Stimulated activated CD8-positive, alpha-beta memory T cell treated with anti-CD3 and anti-CD28 coated beads, Interleukin-2, amount 100 ng/mL, for 1 hour (primary cell): ENCODE results near the gene PCDHB9.
"Not testable (repeated sequence)": the region's sequence is repeated elsewhere in the genome, so short reads cannot be mapped to it uniquely, and the experiment has no call there.

Experiments used
- DNase-seq, 2 donors: peaks; one replicate each; pipeline ENCODE4 v3.0.0-alpha.2; 2020; ENCODE audit warnings: low read depth in 2 of 2

PCDHB9 gene

GRCh38 chr5:141188682-141189081, 1.7 kb downstream of the PCDHB9 start:
- DNase-seq, result not testable (repeated sequence)

GRCh38 chr5:141189131-141189530, 2.2 kb downstream of the PCDHB9 start:
- DNase-seq, result not testable (repeated sequence)

- no peak for DNase-seq
Observed at GRCh38 chr5:141192110-141192725, 5.3 kb downstream of the PCDHB9 start, which contains the start of gene PCDHB10. Gene PCDHB10, plus strand, starts transcription at chr5:141192353. Its CDS starts 200 bp downstream, at chr5:141192553.

GRCh38 chr5:141194332-141194731, 7.4 kb downstream of the PCDHB9 start:
- DNase-seq, result not testable (repeated sequence)

- no peak for DNase-seq
Observed at GRCh38 chr5:141196363-141196762, 9.4 kb downstream of the PCDHB9 start.

- no peak for DNase-seq
Observed at GRCh38 chr5:141199359-141200235, 12.6 kb downstream of the PCDHB9 start, which contains the start of gene PCDHB11. Gene PCDHB11, plus strand, starts transcription at chr5:141199627. Its CDS starts 148 bp downstream, at chr5:141199775.

GRCh38 chr5:141201126-141201525, 14.2 kb downstream of the PCDHB9 start:
- not testable (repeated sequence) for DNase-seq

GRCh38 chr5:141201646-141202045, 14.7 kb downstream of the PCDHB9 start:
- not testable (repeated sequence) for DNase-seq

- no peak for DNase-seq
Observed at GRCh38 chr5:141208478-141208877, 21.5 kb downstream of the PCDHB9 start, which contains the start of gene PCDHB12. Gene PCDHB12, plus strand, starts transcription at chr5:141208719. Its CDS starts 189 bp downstream, at chr5:141208908.

- DNase-seq, result not testable (repeated sequence)
Observed at GRCh38 chr5:141210281-141210680, 23.3 kb downstream of the PCDHB9 start.

GRCh38 chr5:141210849-141211248, 23.9 kb downstream of the PCDHB9 start:
- DNase-seq, result not testable (repeated sequence)

GRCh38 chr5:141213656-141214339, 26.8 kb downstream of the PCDHB9 start, which contains the start of gene PCDHB13:
Gene PCDHB13, plus strand, starts transcription at chr5:141213919. Its CDS starts 205 bp downstream, at chr5:141214124.
- DNase-seq, result not testable (repeated sequence)

- DNase-seq, result not testable (repeated sequence)
Observed at GRCh38 chr5:141214583-141214982, 27.6 kb downstream of the PCDHB9 start.

GRCh38 chr5:141215504-141215903, 28.5 kb downstream of the PCDHB9 start:
- DNase-seq, result not testable (repeated sequence)

GRCh38 chr5:141216035-141216434, 29.1 kb downstream of the PCDHB9 start:
- not testable (repeated sequence) for DNase-seq

GRCh38 chr5:141223112-141223783, 36.3 kb downstream of the PCDHB9 start, which contains the start of gene PCDHB14:
Gene PCDHB14, plus strand, starts transcription at chr5:141223343. Its CDS starts 163 bp downstream, at chr5:141223506.
- no peak for DNase-seq

GRCh38 chr5:141224844-141225243, 37.9 kb downstream of the PCDHB9 start:
- DNase-seq, result not testable (repeated sequence)

- DNase-seq, result not testable (repeated sequence)
Observed at GRCh38 chr5:141225421-141225820, 38.5 kb downstream of the PCDHB9 start.

GRCh38 chr5:141234109-141234667, 47.2 kb downstream of the PCDHB9 start:
- DNase-seq, result no peak

GRCh38 chr5:141235922-141236321, 49.0 kb downstream of the PCDHB9 start:
- not testable (repeated sequence) for DNase-seq
